Calu3 (cell line): ENCODE measurements around the gene SPDYE2. TPM values are rescaled to one million over a fixed set of nuclear protein-coding genes. Genes with fewer than 3 reads are reported as not detected.
"Not testable (repeated sequence)": the region's sequence is repeated elsewhere in the genome, so short reads cannot be mapped to it uniquely, and the experiment has no call there.

Experiments
- BruUV-seq: library from RNA; stranded (reverse); fragments of 400-500 nt; replicated peaks from 2 replicates; lab custom pipeline; 2021; lab: Mats Ljungman, UMichigan
- CTCF ChIA-PET: fragments of 300-600 bp; sonication (Branson Sonifier 250); formaldehyde crosslinking; loops from one replicate; lab custom pipeline; 2022; ENCODE audit warnings: antibody characterized with exemption; lab: Charles Lee
- DNase-seq: peaks from one replicate; pipeline ENCODE4 v3.0.0; 2022
- H3K27ac Mint-ChIP-seq: one replicate; pipeline ENCODE4 v1.8.0; 2022; ENCODE audit warnings: mixed read lengths; ENCODE audit not compliant: unreplicated experiment
- H3K27me3 Mint-ChIP-seq: one replicate; pipeline ENCODE4 v1.8.0; 2022; ENCODE audit warnings: mixed read lengths; ENCODE audit not compliant: unreplicated experiment
- H3K36me3 Mint-ChIP-seq: one replicate; pipeline ENCODE4 v1.8.0; 2022; ENCODE audit warnings: mild to moderate bottlenecking, moderate library complexity, mixed read lengths; ENCODE audit not compliant: insufficient read depth, unreplicated experiment
- H3K4me1 Mint-ChIP-seq: one replicate; pipeline ENCODE4 v1.8.0; 2022; ENCODE audit warnings: mild to moderate bottlenecking, low read depth, mixed read lengths; ENCODE audit not compliant: unreplicated experiment
- H3K4me3 Mint-ChIP-seq: one replicate; pipeline ENCODE4 v1.8.0; 2022; ENCODE audit warnings: mild to moderate bottlenecking, low read depth, moderate library complexity, mixed read lengths; ENCODE audit not compliant: unreplicated experiment
- H3K9me3 Mint-ChIP-seq: one replicate; pipeline ENCODE4 v1.8.0; 2022; ENCODE audit warnings: low read depth, mixed read lengths; ENCODE audit not compliant: unreplicated experiment
- intact Hi-C: fragments of 100-400 bp; cut with micrococcal nuclease; formaldehyde crosslinking; loops from one replicate; pipeline ENCODE4 v1.10.0; 2022; ENCODE audit not compliant: unreplicated experiment
- total RNA-seq: library from RNA; stranded (reverse); gene quantifications from 2 replicates; pipeline ENCODE4 v1.2.3, GENCODE V29; 2022

SPDYE2 gene
- total RNA-seq, 1 experiment from 2014 or later: not detected

DNA sequence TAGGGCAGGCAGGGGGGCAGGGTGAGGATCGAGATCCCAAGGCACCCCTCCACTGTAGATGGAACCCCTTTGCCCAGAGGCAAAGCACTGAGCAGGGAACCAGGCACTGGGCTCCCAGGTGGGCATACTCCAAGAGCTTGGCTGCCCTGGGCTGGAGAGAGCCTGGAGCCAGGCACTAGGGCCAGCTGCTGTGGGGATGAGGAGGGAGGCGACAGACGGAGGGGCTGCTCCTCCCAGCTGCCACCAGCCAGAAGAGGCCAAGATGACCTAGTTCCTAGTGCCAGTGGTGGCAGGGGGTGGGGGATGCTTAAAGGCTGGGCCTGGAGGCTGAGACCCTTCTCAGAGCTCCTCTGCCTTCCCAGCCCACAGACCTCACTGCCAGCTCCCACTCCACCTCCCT lies 35.1 kb upstream of the SPDYE2 start:
- H3K9me3 Mint-ChIP-seq: not testable (repeated sequence)

GRCh38 chr7:102516951-102517350 lies 34.1 kb upstream of the SPDYE2 start:
- not testable (repeated sequence) for H3K9me3 Mint-ChIP-seq

More for the DNA sequence above, 35.1 kb upstream of the SPDYE2 start:
- H3K4me1 Mint-ChIP-seq, DNase-seq, H3K4me3 Mint-ChIP-seq, H3K27ac Mint-ChIP-seq, CTCF ChIA-PET, H3K27me3 Mint-ChIP-seq, BruUV-seq, H3K36me3 Mint-ChIP-seq, intact Hi-C loops: not testable (repeated sequence)

GRCh38 chr7:102517550-102518147 lies 33.4 kb upstream of the SPDYE2 start, which contains the start of gene RASA4B:
TSS of gene RASA4B (minus strand) at chr7:102517777. CDS start at chr7:102517710, 67 bp downstream.
- DNase-seq, H3K4me3 Mint-ChIP-seq, H3K36me3 Mint-ChIP-seq, H3K27ac Mint-ChIP-seq, H3K27me3 Mint-ChIP-seq, H3K4me1 Mint-ChIP-seq, BruUV-seq, H3K9me3 Mint-ChIP-seq, CTCF ChIA-PET, intact Hi-C loops: not testable (repeated sequence)

More at GRCh38 chr7:102516951-102517350, 34.1 kb upstream of the SPDYE2 start:
- CTCF ChIA-PET, H3K4me3 Mint-ChIP-seq, DNase-seq, intact Hi-C loops, H3K4me1 Mint-ChIP-seq, H3K36me3 Mint-ChIP-seq, H3K27ac Mint-ChIP-seq, BruUV-seq, H3K27me3 Mint-ChIP-seq: not testable (repeated sequence)

DNA sequence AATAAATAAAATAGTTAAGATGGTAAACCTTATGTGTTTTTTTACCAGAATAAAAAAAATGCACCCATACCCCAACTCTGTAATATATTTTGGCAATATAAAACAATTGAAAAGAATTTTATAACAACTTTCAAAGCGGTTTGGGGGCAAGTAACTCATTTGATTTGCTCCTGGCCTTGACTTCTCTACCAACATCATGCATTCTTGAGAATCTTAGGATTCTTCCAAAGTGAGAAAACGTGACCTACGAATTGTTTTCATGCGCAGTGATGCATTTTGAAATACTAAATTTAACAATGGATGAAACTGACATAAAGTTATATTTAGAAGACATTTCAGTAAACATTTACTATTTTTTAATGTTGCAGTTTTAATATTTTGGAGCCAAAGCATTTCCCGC lies 30.2 kb upstream of the SPDYE2 start:
- H3K9me3 Mint-ChIP-seq, DNase-seq, H3K36me3 Mint-ChIP-seq, H3K4me3 Mint-ChIP-seq, H3K27ac Mint-ChIP-seq, CTCF ChIA-PET, H3K4me1 Mint-ChIP-seq, H3K27me3 Mint-ChIP-seq, intact Hi-C loops, BruUV-seq: not testable (repeated sequence)

GRCh38 chr7:102524803-102525202 lies 26.2 kb upstream of the SPDYE2 start:
- BruUV-seq, H3K4me1 Mint-ChIP-seq, H3K4me3 Mint-ChIP-seq, DNase-seq, H3K36me3 Mint-ChIP-seq, H3K27ac Mint-ChIP-seq, CTCF ChIA-PET, H3K27me3 Mint-ChIP-seq, intact Hi-C loops, H3K9me3 Mint-ChIP-seq: not testable (repeated sequence)

DNA sequence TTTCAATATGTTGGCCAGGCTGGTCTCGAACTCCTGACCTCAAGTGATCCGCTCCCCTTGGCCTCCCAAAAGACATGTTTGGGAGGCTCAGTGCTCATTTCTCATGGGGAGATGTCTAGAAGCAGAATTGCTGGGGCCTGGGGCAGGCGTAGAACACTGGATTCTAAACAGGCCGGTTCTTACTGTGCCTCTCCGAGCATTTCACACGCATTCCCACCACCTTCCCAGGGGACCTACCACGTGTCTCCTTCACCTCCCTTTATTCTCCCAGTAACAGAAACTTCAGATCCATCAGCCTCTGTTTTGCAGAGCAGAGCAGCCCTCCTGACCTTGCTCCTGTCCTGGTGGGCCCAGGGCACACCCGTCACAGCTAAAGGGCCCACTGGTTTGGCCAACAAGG lies 23.8 kb upstream of the SPDYE2 start:
- DNase-seq, H3K4me1 Mint-ChIP-seq, H3K27me3 Mint-ChIP-seq, BruUV-seq, CTCF ChIA-PET, intact Hi-C loops, H3K4me3 Mint-ChIP-seq, H3K27ac Mint-ChIP-seq, H3K36me3 Mint-ChIP-seq, H3K9me3 Mint-ChIP-seq: not testable (repeated sequence)

DNA sequence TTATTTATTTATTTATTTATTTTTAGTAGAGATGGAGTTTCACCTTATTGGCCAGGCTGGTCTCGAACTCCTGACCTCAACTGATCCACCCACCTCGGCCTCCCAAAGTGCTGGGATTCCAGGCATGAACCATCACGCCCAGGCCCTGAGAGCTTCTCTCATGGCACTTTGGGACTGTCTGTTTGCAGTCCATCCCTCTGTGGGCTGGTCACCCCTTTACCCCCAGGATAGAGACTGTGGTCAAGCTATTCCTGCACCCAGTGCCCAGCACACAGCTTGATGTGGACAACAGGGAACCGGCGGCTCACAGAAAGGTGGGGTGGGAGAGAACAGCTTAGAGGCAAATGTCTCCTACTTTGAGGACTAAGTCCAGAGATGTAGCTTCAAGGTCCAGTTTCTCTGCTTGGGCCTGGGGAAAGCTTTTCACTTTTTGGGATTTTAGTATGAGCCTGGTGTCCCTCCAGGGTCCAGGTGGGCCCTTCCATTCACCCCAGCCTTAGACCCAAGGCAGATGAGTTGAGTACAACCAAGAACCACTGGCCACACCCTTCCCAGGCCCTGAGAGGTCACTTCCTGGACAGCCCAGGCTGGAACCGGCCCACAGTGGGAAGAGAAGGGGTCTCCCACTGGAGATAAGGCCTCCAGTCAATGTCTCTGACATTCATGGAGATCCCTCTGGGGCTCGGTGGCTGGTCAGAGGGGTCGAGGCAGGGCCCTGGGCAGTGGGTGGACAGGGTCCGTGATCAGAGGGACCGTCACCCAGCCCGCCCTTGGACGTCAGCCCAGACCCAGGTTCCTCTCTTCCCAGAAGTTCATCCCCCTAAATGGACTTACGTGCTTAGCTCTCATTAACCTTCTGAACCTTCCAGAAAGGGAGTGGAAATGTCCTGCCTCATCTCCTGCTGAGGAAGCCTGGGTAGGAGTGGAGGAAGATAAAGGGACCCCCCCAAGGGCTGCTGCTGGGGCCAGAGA lies 22.9 kb upstream of the SPDYE2 start:
- intact Hi-C loops, CTCF ChIA-PET, H3K4me3 Mint-ChIP-seq: not testable (repeated sequence)

DNA sequence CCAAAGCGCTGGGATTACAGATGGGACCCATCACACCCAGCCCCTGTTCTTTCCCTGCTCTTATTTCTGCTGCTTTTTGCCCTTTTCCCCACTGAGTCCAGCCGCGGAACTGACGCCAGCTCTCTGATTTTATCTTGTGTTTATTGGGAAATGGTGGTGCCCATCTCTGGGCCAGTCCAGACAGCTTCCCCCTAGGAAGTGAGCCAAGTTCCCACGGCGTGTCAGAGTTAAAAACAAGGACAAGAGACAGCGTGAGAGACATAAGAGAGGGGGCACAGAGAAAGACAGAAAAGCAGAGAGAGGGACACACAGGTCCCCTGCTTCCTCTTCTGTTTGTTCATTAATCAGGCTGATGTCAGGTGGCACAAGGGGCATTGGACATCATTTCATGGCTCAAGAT lies 19.4 kb upstream of the SPDYE2 start:
- H3K4me1 Mint-ChIP-seq, H3K36me3 Mint-ChIP-seq, H3K4me3 Mint-ChIP-seq, CTCF ChIA-PET, H3K9me3 Mint-ChIP-seq, BruUV-seq, H3K27ac Mint-ChIP-seq, H3K27me3 Mint-ChIP-seq, intact Hi-C loops, DNase-seq: not testable (repeated sequence)

More for the DNA sequence above, 22.9 kb upstream of the SPDYE2 start:
- not testable (repeated sequence) for H3K36me3 Mint-ChIP-seq, H3K9me3 Mint-ChIP-seq, DNase-seq, BruUV-seq, H3K27ac Mint-ChIP-seq, H3K27me3 Mint-ChIP-seq, H3K4me1 Mint-ChIP-seq

DNA sequence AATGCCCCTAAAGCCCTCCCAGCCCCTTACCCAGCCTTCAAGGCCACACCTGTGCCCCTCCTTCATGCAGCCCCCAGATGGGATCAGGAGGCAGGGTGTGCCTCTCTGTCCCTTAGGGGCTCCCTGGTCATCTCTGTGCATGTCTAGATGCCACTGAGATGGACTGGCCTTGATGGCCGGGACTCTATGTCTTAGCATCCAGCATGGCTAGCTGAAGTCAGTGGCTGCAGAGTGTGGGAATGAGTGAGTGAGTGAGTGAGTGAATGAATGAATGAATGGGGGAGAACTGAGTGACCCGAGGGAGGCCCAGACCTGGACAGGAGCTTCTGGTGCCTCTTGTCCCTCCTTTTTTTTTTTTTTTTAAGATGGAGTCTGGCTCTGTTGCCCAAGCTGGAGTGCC lies 18.9 kb upstream of the SPDYE2 start:
- intact Hi-C loops, H3K27me3 Mint-ChIP-seq, BruUV-seq, H3K4me3 Mint-ChIP-seq, H3K9me3 Mint-ChIP-seq, CTCF ChIA-PET, H3K36me3 Mint-ChIP-seq, H3K4me1 Mint-ChIP-seq, H3K27ac Mint-ChIP-seq, DNase-seq: not testable (repeated sequence)
